ENCODE data around the gene MOB3A.

- TF ChIP-seq POLR2A (IDR thresholded peaks at IDR 0.05) = no peak
- TF ChIP-seq CTCF (IDR thresholded peaks at IDR 0.05) = no peak
Observed at GRCh38 chr19:2038284-2039088, 57.6 kb downstream of the MOB3A start.

All from adrenal gland (tissue), 5 donors.